Activated naive CD4-positive, alpha-beta T cell treated with anti-CD3 and anti-CD28 coated beads for 36 hours (primary cell): ENCODE data around the gene PRR4. TPM values are rescaled to one million over a fixed set of nuclear protein-coding genes. Genes with fewer than 3 reads are reported as not detected.

Source experiments
- CTCF ChIA-PET: fragments of 350-600 bp; sonication (Branson Sonifier 250); formaldehyde crosslinking; loops from one replicate; lab custom pipeline; 2021; ENCODE audit warnings: antibody characterized with exemption; lab: Charles Lee
- DNase-seq: peaks from one replicate; pipeline ENCODE4 v3.0.0-alpha.2; 2020
- H3K27ac Mint-ChIP-seq: one replicate; pipeline ENCODE4 v1.8.0; 2021; ENCODE audit warnings: mild to moderate bottlenecking, mixed read lengths
- H3K27me3 Mint-ChIP-seq: one replicate; pipeline ENCODE4 v1.8.0; 2021; ENCODE audit warnings: low read depth, mixed read lengths
- H3K36me3 Mint-ChIP-seq: one replicate; pipeline ENCODE4 v1.8.0; 2021; ENCODE audit warnings: low read depth, mixed read lengths
- H3K4me1 Mint-ChIP-seq: one replicate; pipeline ENCODE4 v1.8.0; 2021; ENCODE audit warnings: low read depth, mixed read lengths
- H3K4me3 Mint-ChIP-seq: one replicate; pipeline ENCODE4 v1.8.0; 2021; ENCODE audit warnings: mild to moderate bottlenecking, moderate library complexity, mixed read lengths
- H3K9me3 Mint-ChIP-seq: one replicate; pipeline ENCODE4 v1.8.0; 2021; ENCODE audit warnings: mixed read lengths
- intact Hi-C: fragments of 100-400 bp; cut with micrococcal nuclease; formaldehyde crosslinking; loops from one replicate; pipeline ENCODE4 v1.15.1; 2023
- total RNA-seq, 2 experiments: library from RNA; stranded (reverse); gene quantifications; one replicate each; pipeline ENCODE4 v1.2.3, GENCODE V29; 2021

Gene PRR4, protein sequence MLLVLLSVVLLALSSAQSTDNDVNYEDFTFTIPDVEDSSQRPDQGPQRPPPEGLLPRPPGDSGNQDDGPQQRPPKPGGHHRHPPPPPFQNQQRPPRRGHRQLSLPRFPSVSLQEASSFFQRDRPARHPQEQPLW
- not detected for total RNA-seq

DNA sequence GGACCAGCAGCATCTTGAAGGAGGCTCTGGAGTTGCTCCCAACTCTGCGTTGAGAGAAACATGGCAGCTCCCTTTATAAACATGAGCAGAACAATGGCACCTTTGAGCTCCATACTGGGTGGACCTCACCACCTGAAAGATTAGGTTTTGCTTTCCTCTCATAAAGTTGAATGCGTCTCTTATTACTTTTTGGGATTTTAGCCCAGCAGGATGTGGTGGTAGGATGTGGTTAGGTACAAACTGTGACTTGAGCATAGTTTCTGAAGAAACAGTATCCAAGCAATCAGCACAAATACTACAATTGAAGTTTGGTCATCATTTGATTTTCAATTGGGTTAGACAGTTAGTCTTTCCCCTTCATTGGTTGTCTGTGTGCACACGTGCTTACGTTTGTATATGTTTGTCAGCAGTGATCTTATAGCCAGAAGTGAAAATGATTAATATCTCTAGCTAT is at the start of gene PRR4:
PRR4 (minus strand) TSS at position 51 of the 454 bp plus-strand sequence; CDS start at position 13, 38 bp downstream.
- CTCF ChIA-PET: no interaction called here

DNA sequence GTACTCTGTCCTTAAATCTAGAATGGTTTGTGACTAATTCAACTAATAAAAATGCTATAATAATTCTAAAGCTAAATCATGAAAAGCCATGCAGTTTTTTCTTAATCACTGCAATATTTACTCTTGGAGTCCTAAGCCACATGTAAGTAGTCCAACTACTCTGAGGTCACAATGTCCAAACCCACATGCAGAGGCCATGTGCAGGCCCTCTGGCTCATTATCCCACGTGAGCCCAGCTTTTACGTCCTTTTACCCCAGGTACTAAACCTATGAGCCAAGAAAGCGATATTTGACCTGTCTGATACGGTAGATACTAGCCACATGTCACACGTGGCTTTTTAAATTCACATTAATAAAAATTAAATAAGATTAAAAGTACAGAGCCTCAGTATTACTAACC is 47.6 kb upstream of the PRR4 start:
- Mint-ChIP-seq H3K4me1 (no peaks in the 10 kb centered on the region), H3K36me3 (peaks cover 10% of the 10 kb centered on the region), H3K4me3 (no peak overlapping the region), H3K9me3 (peaks cover 2% of the 10 kb centered on the region), H3K27ac (no peak overlapping the region), H3K27me3 (no peaks in the 10 kb centered on the region)
- no peak for DNase-seq
- CTCF ChIA-PET: interaction anchor here (0.7 kb wide), 2 partner anchors 8 to 15 kb away, joined by 3 read pairs; no protein-coding TSS in a partner anchor
- intact Hi-C loops: no loop called here

More for the DNA sequence above, at the start of gene PRR4:
- intact Hi-C loops: no loop called here
- no peak within 1 kb of the TSS for H3K4me3 Mint-ChIP-seq
- peak; percentile 26 for DNase-seq
- H3K9me3 Mint-ChIP-seq: no peaks in the 10 kb centered on the region
- peaks cover 12% of the 10 kb centered on the region for H3K36me3 Mint-ChIP-seq
- peaks cover 24% of the 10 kb centered on the region for H3K4me1 Mint-ChIP-seq
- H3K27me3 Mint-ChIP-seq: no peaks in the 10 kb centered on the region
- H3K27ac Mint-ChIP-seq: no peak within 1 kb of the TSS

DNA sequence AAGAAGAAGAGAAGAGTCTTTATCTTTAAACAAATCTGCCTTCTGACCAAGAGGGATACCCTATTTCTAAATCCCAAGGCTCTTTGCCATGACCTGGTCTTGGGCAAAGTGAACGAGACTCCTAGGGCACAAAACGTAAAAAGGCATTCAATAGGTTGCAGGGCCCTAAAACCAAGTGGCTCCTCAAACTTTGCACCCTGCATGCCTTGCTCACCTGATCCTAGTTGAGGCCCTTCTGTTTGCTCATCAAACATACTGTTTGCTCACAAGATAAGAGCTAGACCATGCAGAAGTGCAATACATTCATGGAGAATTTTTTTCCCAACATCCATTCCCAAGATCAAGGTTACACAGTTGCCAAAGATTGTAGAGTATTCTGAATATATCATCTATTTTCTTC is 42.7 kb upstream of the PRR4 start:
- CTCF ChIA-PET: no interaction called here
- Mint-ChIP-seq H3K9me3 (no peaks in the 10 kb centered on the region), H3K27ac (no peak overlapping the region), H3K4me1 (no peaks in the 10 kb centered on the region), H3K4me3 (no peak overlapping the region), H3K27me3 (no peaks in the 10 kb centered on the region), H3K36me3 (peaks cover 8% of the 10 kb centered on the region)
- DNase-seq: no peak
- intact Hi-C loops: no loop called here

DNA sequence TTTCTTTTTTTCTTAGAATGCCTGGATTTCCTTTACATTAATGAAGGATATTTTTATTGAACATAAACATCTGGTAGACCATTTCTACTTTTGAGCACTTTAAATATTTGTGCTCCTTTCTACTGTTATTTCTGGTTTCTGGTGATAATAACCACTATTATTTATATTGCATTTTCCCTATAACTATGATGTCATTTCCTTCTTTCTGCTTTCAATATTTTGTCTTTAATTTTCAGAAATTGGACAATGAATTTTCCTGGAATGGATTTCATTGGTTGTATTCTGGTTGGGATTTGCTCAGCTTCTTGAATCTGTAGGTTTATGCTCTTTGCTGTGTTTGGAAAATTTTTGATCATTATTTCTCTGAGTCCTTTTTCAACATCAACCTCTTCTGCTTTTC is 40.0 kb upstream of the PRR4 start:
- H3K4me3 Mint-ChIP-seq: no peak overlapping the region
- CTCF ChIA-PET: no interaction called here

DNA sequence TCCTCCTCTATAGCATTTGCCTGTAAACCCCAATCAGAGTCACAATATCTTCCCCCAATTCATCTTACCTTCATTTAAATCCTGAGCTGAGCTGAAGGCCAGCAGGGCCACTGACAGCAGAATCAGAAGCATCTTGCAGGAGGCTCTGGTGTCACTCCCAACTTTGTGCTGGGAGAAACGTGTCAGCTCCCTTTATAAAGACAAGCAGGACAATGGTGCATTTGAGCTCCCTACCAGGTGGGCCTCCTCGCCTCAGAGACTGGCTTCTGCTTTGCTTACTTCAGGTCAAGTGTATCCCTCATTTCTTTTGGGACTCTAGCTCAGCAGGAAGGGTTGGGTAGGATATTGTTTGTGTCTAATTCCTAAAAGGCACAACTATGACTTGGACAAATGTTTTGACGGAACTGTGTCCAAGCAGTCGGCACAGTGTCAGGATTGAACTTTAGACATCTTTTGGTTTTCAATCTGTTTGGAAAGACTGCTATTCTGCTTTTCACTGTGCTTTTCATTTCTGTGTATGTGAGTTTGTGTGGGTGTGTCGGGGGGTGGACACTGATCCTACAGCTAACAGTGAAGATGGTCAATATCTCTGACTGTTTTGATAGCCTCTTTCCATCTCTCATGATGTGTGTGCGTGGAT is 34.9 kb upstream of the PRR4 start, which contains the start of gene PRH1:
PRH1 (minus strand) TSS at position 170 of the 640 bp plus-strand sequence; CDS start at position 132, 38 bp downstream.
- Mint-ChIP-seq H3K4me1 (no peaks in the 10 kb centered on the region), H3K27me3 (no peaks in the 10 kb centered on the region), H3K36me3 (peaks cover 5% of the 10 kb centered on the region), H3K4me3 (no peak within 1 kb of the TSS), H3K9me3 (no peaks in the 10 kb centered on the region), H3K27ac (no peak within 1 kb of the TSS)
- DNase-seq: no peak
- CTCF ChIA-PET: no interaction called here
- intact Hi-C loops: no loop called here

More for the DNA sequence above, 40.0 kb upstream of the PRR4 start:
- H3K36me3 Mint-ChIP-seq: peaks cover 5% of the 10 kb centered on the region
- no peaks in the 10 kb centered on the region for H3K27me3 Mint-ChIP-seq
- no peak for DNase-seq
- intact Hi-C loops: no loop called here
- H3K9me3 Mint-ChIP-seq: no peaks in the 10 kb centered on the region
- H3K27ac Mint-ChIP-seq: no peak overlapping the region
- no peaks in the 10 kb centered on the region for H3K4me1 Mint-ChIP-seq

DNA sequence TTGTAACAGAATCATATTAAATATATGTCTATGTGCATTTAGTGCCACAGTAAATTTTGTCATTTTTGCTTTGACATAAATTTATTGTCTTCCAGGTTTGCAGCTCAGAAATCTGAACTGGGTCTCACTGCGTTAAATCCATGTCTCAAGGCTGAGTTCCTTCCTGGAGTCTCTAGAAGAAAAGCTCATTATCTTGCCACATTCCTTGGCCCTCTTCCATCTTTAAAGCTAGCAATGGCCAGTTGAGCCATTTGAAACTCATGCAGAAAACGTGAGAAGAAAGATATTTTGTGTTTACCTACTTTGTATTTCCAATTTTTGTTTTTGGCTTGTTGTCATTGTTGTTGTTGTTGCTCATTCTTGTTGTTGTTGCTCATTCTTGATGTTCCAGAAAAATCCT is 24.1 kb upstream of the PRR4 start:
- H3K36me3 Mint-ChIP-seq: peaks cover 22% of the 10 kb centered on the region

DNA sequence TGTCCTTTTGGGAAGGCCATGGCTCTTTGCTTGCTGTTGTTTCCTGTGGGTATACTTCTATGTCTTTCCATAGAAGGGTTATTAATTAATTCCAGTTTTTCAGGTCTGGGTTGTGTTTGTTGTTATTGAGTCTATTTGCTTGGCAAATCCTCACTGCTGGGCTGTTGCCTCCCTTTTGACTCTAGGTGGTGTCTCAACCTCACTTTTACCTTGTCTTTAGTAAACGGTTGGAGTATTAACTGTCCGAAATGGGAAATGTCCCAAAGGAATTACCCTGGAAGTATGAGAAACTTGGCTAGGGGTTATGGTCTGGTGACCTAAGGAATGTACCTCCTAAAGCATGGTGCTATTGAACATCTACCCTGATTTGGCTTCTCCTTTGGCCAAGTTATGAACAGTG is 18.1 kb upstream of the PRR4 start:
- intact Hi-C loops: no loop called here
- Mint-ChIP-seq H3K4me3 (no peak overlapping the region), H3K36me3 (peaks cover 20% of the 10 kb centered on the region), H3K27ac (no peak overlapping the region), H3K4me1 (no peaks in the 10 kb centered on the region), H3K27me3 (no peaks in the 10 kb centered on the region), H3K9me3 (peaks cover 14% of the 10 kb centered on the region)
- no peak for DNase-seq
- CTCF ChIA-PET: no interaction called here

More for the DNA sequence above, 24.1 kb upstream of the PRR4 start:
- Mint-ChIP-seq H3K4me1 (no peaks in the 10 kb centered on the region), H3K4me3 (no peak overlapping the region), H3K9me3 (no peaks in the 10 kb centered on the region), H3K27me3 (no peaks in the 10 kb centered on the region), H3K27ac (no peak overlapping the region)
- DNase-seq: no peak
- intact Hi-C loops: no loop called here
- CTCF ChIA-PET: no interaction called here

DNA sequence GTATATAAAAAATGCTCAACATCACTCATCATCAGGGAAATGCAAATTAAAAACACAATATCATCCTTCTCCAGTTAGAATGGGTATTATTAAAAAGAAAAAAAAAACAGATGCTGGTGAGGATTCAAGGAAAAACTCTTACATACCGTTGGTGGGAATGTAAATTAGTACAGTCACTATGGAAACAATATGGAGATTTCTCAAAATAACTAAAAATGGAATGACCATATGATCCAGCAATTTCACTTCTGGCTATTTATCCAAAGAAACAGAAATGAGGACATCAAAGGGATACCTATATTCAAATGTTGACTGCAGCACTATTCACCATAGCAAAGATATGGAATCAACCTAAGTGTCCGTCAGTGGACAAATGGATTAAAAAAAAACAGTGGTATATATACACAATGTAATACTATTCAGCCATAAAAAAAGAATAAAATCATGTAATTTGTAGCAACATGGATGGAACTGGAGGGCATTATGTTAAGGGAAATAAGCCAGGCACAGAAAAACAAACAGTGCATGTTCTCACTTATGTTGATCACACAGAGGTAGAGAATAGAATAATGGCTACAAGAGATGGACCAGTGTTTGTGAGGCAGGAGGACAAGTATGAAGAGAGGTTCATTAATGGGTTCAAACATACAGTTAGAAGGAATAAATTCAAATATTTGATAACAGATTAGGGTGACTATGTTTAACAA is 14.4 kb upstream of the PRR4 start:
- Mint-ChIP-seq H3K36me3 (peaks cover 35% of the 10 kb centered on the region), H3K4me3 (no peak overlapping the region), H3K4me1 (no peaks in the 10 kb centered on the region), H3K9me3 (peaks cover 28% of the 10 kb centered on the region), H3K27ac (no peak overlapping the region), H3K27me3 (no peaks in the 10 kb centered on the region)
- intact Hi-C loops: no loop called here
- no peak for DNase-seq
- CTCF ChIA-PET: no interaction called here

DNA sequence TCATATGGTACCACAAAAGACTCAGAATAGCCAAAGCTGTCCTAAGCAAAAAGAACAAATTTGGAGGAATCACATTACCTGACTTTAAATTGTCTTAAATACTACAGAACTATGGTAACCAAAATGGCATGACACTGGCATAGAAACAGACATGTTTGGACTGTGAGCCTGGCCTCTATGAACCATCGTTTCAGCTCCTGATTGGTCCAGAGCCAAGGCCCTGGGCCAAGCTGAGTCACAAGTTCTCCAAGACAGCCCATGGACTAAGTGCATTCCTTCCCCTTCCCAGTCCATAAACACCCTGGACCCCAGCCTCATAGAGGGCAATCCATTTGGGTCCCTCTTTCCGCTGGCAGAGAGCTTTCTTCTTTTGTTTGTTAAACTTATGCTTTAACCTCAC is 12.1 kb upstream of the PRR4 start:
- Mint-ChIP-seq H3K27ac (no peak overlapping the region), H3K4me3 (no peak overlapping the region), H3K9me3 (peaks cover 46% of the 10 kb centered on the region), H3K36me3 (peaks cover 53% of the 10 kb centered on the region), H3K27me3 (no peaks in the 10 kb centered on the region), H3K4me1 (no peaks in the 10 kb centered on the region)
- DNase-seq: no peak
- CTCF ChIA-PET: no interaction called here
- intact Hi-C loops: no loop called here

DNA sequence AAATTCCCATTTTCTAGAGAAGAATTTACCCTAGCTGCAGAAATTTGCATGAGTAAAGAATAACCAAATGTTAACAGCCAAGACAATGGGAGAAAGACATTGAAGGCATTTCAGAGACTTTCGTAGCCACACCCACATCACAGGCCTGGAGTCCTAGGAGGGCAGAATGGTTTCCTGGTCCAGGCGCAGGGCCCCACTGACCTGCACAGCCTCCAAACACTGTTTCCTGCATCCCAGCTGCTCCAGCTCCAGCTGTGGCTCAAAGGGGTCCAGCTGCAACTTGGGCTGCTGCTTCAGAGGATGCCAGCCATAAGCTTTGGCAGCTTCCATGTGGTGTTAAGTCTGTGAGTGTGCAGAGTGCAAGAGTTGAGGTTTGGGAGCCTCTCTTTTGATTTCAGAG is 6.5 kb upstream of the PRR4 start:
- intact Hi-C loops: no loop called here
- peaks cover 45% of the 10 kb centered on the region for H3K36me3 Mint-ChIP-seq
- peaks cover 14% of the 10 kb centered on the region for H3K4me1 Mint-ChIP-seq
- CTCF ChIA-PET: interaction anchor here (1.0 kb wide), 1 partner anchor 632 kb away, joined by 3 read pairs; no protein-coding TSS in a partner anchor
- H3K4me3 Mint-ChIP-seq: no peak overlapping the region
- no peak overlapping the region for H3K27ac Mint-ChIP-seq
- H3K27me3 Mint-ChIP-seq: no peaks in the 10 kb centered on the region
- peaks cover 32% of the 10 kb centered on the region for H3K9me3 Mint-ChIP-seq
- DNase-seq: no peak

DNA sequence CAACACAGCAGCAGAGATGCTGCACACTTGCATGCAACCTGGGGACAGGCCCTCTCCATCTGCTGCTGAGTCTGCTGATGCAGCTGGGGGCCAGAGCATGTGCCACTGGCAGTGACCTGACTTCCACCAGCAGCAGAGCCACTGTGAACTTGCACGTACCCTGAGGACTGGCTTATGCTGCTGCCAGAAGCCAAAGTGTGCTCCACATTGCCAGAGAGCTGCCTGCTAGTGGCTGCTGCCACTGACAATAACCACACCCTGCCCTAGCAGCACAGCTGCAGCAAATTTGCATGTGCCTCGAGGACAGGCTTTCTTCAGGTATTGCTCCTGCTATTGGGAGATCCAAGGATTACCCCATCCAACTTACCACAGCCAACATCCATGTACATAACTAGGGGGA is 4.5 kb upstream of the PRR4 start:
- Mint-ChIP-seq H3K27me3 (no peaks in the 10 kb centered on the region), H3K27ac (no peak overlapping the region), H3K36me3 (peaks cover 30% of the 10 kb centered on the region), H3K4me3 (no peak overlapping the region), H3K9me3 (peaks cover 28% of the 10 kb centered on the region), H3K4me1 (peaks cover 24% of the 10 kb centered on the region)
- no peak for DNase-seq
- CTCF ChIA-PET: no interaction called here
- intact Hi-C loops: no loop called here

DNA sequence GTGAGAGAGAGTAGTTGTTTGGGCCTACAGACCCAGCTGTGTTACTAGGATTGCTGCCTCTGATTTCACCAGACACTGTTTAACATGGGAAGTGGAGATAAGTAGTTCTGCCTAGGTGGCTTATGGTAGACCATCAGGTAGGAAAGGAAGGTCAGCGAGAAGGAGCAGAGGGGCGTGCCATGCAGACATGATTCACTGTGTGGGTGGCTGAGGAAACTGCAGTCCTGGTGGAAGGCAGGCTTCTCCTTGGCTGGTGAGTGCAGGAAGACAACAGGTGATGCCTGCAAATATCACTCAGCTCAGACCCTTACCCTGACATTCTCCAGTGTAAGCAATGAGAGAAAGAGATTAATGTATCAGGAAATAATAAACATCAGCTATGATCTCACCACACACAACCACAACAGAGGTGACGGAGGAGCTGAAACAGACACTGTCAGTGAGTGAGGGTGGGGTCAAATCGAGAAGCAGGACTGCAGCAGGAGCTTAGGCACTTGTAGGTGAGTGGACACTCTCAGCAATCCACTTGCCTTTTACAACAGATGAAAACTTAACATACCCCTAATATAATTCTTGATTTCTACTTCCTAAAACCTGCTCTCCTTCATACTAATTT is 2.1 kb upstream of the PRR4 start:
- H3K4me3 Mint-ChIP-seq: no peak overlapping the region
- CTCF ChIA-PET: interaction anchor here (0.6 kb wide), 1 partner anchor 348 kb away, joined by 3 read pairs; no protein-coding TSS in a partner anchor
- peaks cover 24% of the 10 kb centered on the region for H3K4me1 Mint-ChIP-seq

More for the DNA sequence above, 2.1 kb upstream of the PRR4 start:
- H3K9me3 Mint-ChIP-seq: peaks cover 9% of the 10 kb centered on the region
- H3K36me3 Mint-ChIP-seq: peaks cover 19% of the 10 kb centered on the region
- intact Hi-C loops: no loop called here
- no peak for DNase-seq
- no peak overlapping the region for H3K27ac Mint-ChIP-seq
- no peaks in the 10 kb centered on the region for H3K27me3 Mint-ChIP-seq
